ENCODE measurements around the gene TGFB1.
"Not testable (repeated sequence)": the region's sequence is repeated elsewhere in the genome, so short reads cannot be mapped to it uniquely, and the experiment has no call there.

Gene TGFB1

GRCh38 chr19:41302624-41303351 is 50.9 kb downstream of the TGFB1 start:
- no peak for DNase-seq

- DNase-seq = no peak
Measured at GRCh38 chr19:41300555-41300954, 53.2 kb downstream of the TGFB1 start.

GRCh38 chr19:41299755-41300089 is 54.0 kb downstream of the TGFB1 start:
- no peak for DNase-seq

GRCh38 chr19:41299046-41299754 is 54.5 kb downstream of the TGFB1 start:
- DNase-seq = no peak

- no peak for DNase-seq
Measured at GRCh38 chr19:41298348-41298964, 55.3 kb downstream of the TGFB1 start.

- no peak for DNase-seq
Measured at GRCh38 chr19:41297628-41298347, 55.9 kb downstream of the TGFB1 start.

- no peak for DNase-seq
Measured at GRCh38 chr19:41296433-41296871, 57.3 kb downstream of the TGFB1 start.

GRCh38 chr19:41295499-41295898 is 58.2 kb downstream of the TGFB1 start:
- DNase-seq = no peak

- no peak for DNase-seq
Measured at GRCh38 chr19:41294393-41294792, 59.3 kb downstream of the TGFB1 start.

GRCh38 chr19:41289814-41290213 is 63.9 kb downstream of the TGFB1 start:
- DNase-seq = not testable (repeated sequence)

GRCh38 chr19:41288673-41289530 is 64.8 kb downstream of the TGFB1 start:
- DNase-seq = no peak

Data from right kidney (tissue), 1 donor.